Measurements from ENCODE around the gene CHN2.

- TF ChIP-seq POLR2AphosphoS5 (IDR thresholded peaks at IDR 0.05; ENCODE audit: low read depth, low read length) (no peak), POU2F2 (IDR thresholded peaks at IDR 0.05; ENCODE audit: low read depth, low read length) (no peak), POLR2A (IDR thresholded peaks at IDR 0.05; ENCODE audit: low read depth, low read length) (no peak)
These were observed 148.2 kb downstream of the CHN2 start for GRCh38 chr7:29342761-29343160.
